Measurements from ENCODE around the gene SMARCC1.

The SMARCC1 gene

DNA sequence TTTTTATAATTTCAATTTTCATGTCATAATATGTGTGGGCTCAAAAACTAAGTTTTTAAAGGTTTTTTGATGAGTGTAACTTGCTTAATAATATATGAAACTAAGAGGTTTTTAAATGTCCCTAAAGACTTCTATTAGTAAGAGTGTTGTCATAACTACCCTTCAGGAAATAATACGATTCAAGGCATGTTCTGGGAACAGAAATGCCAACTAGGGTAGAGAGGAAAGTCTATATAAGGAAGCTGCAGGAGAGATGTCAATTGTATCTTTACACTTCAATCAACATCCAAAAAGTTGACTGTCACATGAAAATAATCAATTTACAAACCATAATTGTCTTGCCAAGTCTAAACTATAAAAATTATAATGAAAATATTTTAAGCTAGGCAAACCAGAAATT is 76.3 kb downstream of the SMARCC1 start:
- DNase-seq (ENCODE audit: low spot score) (no peak), FAIRE-seq (no peak)

DNA sequence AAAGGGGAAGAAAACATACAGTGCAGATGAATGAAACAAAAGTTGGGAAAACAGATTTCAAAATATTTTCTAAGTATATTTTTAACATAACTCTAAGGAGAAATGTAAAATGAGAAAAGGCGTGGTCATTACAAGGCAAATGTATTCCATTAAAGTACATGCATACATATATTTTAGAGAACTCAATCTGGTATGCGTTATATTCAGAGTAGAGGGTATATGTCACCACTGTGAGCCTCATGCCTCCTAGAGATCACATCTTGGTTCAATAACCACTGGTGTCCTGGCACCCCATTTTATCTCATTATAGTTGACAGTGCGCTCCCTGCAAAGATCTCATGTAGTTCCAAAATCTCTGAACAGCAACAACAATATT is 77.5 kb downstream of the SMARCC1 start:
- FAIRE-seq (no peak), DNase-seq (ENCODE audit: low spot score) (no peak)

DNA sequence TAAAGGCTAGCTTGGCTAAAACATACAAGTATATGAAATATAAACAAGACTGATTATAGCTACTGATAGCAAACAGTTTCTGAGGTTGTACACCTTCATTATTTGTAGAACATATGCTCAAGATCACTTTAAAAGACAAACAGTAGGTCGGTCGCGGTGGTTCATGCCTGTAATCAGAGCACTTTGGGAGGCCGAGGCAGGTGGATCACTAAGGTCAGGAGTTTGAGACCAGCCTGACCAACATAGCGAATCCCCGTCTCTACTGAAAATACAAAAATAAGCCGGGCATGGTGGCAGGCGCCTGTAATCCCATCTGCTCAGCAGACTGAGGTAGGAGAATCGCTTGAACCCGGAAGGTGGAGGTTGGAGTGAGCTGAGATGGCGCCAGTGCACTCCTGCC is 80.3 kb downstream of the SMARCC1 start:
- FAIRE-seq (no peak), DNase-seq (ENCODE audit: low spot score) (no peak)

DNA sequence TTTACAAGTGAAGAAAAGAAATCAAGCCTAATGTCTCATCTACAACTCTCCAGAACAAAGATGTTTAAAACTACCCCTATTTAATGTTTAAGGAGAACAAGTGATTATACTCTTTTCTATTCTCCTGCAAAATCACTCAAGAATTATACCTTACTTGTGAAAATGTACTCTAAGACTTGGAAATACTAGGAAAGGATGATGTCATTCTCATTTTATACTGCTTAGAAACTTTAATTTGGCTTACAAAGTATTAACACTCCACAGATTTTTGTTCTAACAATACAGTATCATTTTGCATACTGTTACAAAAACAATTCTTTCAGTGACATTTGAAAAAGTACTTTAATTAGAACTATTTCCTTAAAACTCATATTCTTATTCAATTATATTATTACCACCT is 89.5 kb downstream of the SMARCC1 start:
- FAIRE-seq (no peak), DNase-seq (ENCODE audit: low spot score) (no peak)

DNA sequence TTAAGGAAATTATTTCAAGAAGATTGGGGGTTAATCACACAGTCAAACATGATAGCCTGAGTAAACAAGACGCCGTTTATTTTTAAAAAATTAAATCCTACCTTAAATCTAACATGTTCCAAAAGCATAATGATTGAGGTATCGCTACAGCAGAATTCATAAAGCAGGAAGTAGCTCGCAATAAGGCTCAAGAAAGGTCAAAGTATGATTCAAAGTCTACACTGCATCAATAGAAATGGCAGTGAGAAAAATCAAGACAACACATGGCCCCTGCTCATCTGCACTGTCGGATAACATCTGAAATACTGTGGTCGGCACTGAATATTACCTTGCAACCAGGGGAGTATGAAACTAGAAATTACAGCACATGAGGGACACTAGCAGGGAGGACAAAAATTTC is 93.2 kb downstream of the SMARCC1 start:
- no peak for FAIRE-seq
- no peak for DNase-seq (ENCODE audit: low spot score)

DNA sequence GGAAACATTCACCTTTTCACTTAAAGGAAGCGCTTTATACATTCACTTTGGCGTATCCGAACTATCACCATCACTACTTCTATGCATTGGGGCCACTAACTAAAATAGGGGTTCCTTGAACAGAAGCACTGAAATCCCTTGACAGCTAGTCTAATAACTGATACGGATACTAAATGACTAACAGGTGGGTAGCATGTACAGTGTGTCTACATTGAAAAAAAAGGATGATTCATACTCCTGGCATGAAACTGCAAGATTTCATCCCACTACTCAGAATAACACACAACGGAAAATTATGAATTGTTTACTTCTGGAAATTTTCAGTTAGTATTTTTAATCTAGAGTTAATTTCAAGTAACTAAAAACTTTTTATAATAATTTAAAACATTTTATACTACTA is 96.7 kb downstream of the SMARCC1 start:
- DNase-seq (ENCODE audit: low spot score) (peak; percentile 8), FAIRE-seq (no peak)

DNA sequence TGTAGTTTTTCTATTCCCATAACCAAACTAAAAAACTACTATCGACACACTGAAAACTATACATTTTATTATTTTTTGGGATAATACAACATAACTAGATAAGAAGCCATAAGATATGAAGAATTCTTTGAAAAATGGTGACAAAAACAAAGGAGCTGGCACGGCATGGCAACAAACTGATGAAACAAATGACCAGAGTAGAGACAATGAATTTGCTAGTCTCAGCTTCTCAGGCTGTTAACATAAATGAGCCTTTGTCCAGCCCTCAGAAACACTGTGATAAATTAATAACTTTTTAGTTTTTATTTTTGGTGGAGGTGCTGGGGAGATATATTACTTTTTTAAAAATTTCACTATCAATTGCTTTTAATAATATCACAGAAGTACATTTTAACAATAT is 100.7 kb downstream of the SMARCC1 start:
- no peak for DNase-seq (ENCODE audit: low spot score)
- no peak for FAIRE-seq

DNA sequence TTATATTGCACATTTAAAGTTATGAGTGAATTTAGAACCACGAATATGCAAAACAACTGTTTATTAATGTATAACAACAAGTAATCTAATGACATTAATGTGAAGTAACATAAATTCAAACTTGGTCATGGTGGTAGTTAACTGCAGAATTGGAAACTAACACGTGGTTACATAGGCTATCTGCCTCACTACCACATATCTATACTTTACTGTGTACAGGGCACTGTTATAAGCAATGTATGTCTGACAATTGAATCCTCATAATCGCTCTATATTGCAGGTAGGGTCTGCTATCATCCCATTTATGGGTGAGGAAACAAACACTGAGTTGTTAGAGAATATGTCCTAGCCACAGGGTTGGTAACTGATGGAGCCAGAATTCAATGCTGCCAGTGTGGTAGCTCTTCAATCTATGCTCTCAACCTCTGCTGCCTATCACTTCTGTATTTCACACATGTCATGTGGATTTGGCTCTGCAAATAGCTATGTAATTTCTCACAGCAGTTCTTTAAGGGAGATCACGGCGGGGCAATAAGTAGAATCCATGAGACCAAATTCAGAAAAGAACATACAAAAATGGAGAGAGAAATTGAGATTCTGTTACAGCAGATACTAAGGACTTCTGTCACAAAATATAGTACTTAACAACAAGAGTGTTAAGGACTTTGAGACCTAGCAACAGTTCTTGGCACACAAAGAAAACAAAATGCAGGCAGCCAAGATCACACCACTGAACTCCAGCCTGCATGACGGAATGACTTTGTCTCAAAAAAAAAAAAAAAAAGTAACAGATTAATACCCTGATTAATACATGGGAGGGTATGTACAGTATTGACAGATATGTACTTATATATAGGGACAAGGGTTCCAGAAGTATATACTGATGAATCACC is 103.0 kb downstream of the SMARCC1 start:
- FAIRE-seq = no peak
- no peak for DNase-seq (ENCODE audit: low spot score)

DNA sequence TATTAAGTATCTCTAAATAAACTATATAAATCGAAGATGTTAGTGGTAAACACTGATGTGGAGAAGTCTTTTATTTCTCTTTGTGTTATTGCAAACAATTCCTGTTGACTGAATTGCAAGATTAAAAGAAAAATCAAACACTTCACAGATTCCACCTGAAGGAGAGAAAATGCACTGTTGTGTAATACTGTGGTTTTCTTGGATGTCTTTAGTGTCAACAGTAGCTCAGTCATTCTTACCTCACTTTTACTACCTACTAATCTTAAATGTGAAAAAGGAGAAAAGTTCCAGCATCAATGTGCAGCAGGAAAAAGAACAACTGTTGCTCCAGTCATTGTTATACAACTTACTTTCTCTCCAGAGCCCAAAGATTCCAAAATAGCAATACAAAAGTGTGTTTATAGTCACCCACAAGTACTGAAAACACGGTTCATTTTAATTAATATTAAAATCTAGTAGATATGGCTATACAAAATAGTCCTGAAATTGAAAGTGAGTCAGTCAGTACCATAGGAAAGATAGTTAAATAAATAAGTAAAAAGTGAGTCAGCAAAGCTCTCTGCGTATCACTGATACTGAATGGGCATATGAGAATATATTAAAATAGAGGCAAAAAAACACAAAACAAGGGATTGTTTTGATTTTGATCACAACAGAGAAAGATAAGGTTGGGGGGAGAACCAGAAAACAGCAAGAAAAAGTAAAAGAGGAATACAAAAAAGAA is 112.5 kb downstream of the SMARCC1 start:
- DNase-seq (ENCODE audit: low spot score) = no peak
- no peak for FAIRE-seq

DNA sequence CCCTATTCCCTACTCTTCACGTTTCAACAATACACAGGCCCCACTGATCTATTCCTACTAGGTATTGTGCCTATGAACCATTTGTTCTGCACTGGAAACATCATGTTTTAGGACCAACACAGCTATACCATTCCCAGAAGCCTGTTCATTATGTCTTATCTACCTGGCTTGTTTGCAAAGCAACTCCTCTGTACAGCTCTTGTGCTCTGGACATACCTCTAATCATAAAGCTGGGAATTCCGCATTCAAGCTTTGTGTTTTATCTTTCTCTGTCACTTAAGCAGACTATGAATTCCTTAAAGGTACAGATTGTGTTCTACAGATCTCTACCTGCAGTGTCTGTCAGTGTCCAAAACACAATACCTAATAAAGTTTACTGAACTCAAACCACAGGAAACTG is 115.6 kb downstream of the SMARCC1 start:
- DNase-seq (ENCODE audit: low spot score) = no peak
- no peak for FAIRE-seq

DNA sequence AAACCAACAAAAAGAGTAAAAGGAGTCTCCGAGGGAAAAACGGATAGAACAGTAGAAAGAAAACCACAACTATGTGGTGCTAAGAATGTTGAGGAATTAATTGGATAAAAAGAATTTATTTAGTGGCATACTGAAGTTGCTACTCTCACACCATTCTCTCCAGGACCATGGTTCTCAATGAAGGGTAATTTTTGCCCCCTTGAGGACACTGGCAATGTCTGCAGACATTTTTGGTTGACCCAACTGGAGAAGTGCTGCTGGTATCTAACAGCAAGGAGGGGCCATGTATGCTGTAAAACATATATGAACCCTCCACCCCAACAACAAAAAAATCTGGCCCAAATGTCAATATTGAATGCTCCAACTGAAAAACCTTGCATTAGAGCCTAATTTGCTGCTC is 117.2 kb downstream of the SMARCC1 start:
- DNase-seq (ENCODE audit: low spot score) (peak; percentile 12), FAIRE-seq (no peak)

DNA sequence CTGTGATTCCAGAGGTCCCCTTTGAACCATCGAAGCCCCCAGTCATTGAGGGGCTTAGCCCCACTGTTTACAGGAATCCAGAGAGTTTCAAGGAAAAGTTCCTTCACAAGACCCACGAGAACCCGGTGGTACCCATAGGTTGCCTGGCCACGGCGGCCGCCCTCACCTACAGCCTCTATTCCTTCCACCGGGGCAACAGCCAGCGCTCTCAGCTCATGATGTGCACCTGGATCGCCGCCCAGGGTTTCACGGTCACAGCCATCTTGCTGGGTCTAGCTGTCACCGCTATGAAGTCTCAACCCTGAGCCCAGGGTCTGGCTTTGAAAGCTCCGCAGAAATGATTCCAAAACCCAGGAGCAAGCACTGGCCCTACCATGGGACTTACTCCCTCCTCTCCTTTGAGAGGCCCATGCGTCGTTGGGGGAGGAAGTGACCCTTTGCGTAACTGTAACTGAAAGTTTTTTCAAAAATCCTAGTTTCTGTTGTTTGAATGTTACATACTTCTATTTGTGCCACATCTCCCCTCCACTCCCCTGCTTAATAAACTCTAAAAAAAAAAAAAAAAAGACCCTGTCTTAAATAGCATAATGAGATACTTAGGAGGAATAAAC is 118.0 kb downstream of the SMARCC1 start:
- FAIRE-seq = no peak
- DNase-seq (ENCODE audit: low spot score) = no peak

DNA sequence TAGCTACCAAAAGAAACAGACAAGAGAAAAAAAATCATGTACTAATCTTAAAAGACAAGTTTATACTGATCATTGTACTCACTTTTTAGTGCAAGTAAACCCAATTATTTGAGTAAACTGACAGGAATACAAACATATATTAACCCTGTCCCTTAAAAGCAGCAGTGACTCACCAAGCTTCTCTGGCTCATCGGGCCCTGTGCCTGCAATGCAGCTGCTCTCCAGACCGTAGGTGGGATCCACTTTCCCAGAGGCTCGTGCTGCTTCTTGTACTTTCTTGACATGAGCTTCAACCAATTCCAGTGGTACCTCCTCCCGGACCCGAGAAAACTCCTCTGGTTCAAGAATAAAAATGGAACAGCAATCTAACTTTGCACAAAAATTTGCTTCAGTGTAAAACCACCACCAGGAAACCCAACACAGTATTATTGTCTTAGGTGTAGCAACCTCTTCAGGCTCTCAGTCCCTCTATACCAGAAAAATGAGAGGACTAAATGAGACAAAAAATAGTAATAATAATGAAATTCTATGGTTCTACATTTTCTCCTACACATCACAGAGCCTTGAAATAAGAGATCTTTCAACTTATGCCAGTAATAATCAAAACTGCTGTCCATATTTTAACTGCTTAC is 120.5 kb downstream of the SMARCC1 start:
- DNase-seq (ENCODE audit: low spot score) (peak; percentile 6), FAIRE-seq (no peak)

DNA sequence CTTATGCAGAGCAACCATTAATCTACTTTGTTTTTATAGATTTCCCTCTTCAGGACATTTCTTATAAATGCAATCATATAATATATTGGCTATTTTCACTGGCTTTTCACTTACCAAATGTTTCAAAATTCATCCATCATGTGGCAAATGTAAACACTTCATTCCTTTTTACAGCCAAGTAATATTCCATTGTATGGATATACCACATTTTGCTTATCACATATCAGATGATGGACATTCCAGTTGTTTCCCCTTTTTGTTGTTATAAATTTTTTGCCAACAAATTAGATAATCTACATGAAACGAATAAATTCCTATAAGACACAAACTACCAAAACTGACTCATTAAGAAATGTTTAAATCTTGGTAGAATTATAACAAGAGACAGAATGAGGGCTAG is 123.2 kb downstream of the SMARCC1 start:
- no peak for FAIRE-seq
- DNase-seq (ENCODE audit: low spot score) = no peak

DNA sequence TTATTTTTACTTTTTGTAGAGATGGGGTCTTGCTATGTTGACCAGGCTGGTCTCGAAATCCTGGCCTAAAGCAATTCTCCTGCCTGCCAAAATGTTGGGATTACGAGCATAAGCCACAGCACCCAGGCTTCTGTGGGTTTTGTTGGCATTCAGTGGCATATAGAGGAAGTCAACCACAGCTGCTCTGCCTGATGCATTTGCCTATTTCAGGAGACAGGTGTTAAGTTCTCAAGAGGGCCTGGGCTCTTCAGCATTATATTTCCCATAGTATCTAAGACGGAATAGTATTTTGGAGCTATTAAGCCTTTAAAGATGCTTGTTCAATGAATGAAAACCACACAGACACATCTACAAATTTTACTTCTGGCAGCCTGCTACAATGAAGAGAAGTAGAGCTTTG is 129.6 kb downstream of the SMARCC1 start:
- FAIRE-seq (no peak), DNase-seq (ENCODE audit: low spot score) (no peak)

DNA sequence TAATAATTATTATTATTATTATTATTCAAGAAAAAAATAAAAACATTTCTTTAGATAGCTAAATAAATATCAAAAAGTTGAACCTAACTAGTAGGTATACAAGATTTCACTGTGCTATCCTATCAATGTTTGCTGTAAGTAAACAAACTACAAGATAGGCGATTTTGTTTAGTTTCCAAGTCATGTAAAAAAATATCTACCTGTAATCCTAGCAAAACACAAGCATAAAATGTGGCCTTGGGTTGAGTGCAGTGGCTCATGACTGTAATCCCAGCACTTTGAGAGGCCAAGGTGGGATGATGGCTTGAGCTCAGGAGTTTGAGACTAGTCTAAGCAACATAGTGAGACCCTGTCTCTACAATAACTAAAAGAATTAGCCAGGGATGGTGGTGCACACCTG is 131.4 kb downstream of the SMARCC1 start:
- FAIRE-seq (no peak), DNase-seq (ENCODE audit: low spot score) (no peak)

DNA sequence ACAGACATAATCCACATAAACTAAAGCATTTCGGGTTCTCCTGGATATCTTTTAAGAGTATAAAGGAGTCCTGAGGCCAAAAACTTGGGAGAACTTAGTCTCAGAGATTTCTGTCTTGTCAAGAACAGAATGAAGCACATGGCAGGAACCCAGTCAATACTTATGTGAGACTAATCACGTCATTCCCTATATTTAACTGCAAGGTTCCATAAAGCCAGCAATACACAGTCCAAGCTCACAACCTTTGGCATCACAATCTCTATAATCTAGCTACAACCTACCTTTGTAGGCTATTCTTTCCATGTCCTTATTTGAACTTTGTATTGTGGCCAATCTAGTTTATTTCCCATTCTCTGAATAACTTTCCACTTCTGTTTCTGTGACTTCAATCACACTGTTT is 134.1 kb downstream of the SMARCC1 start:
- FAIRE-seq (no peak), DNase-seq (ENCODE audit: low spot score) (no peak)

DNA sequence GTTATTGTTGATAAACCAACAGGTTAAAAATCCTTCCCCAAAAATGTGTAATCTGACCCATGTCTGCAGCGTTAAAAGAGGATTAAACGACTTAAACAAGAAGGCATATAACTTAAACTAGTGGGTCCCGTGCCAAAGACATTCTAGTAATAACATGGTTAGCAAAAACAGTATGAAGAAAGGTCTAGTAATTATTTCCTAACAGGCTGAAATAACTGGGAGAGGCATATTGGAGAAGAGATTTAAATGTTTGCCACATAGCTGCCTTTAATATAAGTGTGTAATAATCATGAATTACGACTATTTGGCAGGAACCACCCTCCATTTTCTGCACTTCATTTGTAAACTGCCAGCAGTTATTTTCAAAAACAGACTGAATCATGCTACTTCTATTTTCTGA is 135.3 kb downstream of the SMARCC1 start:
- FAIRE-seq (no peak), DNase-seq (ENCODE audit: low spot score) (no peak)

DNA sequence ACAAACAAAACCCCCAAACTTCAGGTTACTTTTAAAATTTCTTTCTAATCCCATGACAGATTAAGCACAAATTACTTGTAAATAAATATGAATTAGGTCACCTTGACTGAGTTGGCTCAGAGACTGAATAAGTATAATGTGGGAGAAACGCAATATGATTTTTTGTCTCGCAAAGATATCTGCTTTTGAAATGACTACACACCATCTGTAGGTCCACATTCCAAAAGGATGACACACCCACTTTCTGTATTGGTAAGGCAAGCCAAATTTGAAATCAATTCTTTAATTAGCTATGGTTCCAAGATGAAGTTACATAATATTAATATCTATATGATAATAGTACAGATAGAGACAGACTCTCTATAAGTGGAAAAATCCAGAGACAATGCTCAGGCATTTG is 136.1 kb downstream of the SMARCC1 start:
- DNase-seq (ENCODE audit: low spot score) (no peak), FAIRE-seq (no peak)

DNA sequence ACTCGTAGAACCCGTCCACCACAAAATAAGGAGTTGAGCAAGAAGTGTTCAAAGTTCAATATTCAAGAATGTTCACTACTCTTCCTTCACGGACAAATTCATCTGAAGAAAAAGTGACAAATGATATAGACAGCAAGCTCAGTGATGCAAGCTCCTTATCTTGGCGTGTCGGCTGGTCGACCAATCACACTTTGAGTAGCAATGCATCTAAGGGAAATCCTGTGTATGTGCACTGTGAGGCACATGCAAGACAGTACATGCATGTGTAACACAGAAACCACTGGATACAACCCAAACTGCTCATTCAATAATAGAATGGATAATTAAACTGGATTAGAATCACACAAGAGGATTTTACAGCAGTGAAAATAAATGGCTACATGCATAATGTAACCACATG is 138.6 kb downstream of the SMARCC1 start:
- FAIRE-seq = no peak
- DNase-seq (ENCODE audit: low spot score) = no peak

DNA sequence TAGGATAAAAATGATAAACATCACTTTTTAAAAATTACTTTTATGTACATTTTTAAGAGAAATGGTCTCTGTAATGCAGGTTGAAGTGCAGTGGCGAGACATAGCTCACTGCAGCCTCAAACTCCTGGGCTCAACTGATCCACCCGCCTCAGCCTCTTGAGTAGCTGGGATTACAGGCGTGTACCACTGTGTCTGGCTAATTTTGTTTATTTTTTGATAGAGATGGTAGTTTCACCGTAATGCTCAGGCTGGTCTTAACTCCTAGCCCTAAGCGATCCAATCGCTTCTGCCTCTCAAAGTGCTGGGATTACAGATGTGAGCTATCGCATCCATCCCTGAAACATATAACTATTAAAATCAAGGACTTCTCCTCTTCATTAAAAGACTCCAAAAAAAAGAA is 140.0 kb downstream of the SMARCC1 start:
- no peak for FAIRE-seq

DNA sequence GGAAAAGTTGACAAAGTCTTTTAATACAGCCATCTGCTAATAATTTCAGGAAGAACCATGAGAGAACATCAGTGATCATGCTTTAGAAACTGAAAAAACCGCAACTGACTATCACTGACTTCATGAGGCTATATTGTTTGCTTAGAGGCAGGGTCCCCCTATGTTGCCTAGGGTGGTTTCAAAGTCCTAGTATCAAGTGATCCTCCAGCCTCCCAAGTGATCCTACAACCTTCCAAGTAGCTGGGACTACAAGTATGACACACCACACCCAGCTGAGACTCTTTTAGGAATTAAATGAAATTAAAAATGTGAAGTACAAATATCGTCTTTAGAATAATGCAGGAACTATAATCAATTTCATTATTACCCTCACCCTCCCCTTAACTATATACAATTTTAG is 144.8 kb downstream of the SMARCC1 start:
- DNase-seq (ENCODE audit: low spot score) = no peak
- FAIRE-seq = no peak

More for the DNA sequence above, 140.0 kb downstream of the SMARCC1 start:
- DNase-seq (ENCODE audit: low spot score) = no peak

Measured in urothelium cell line (cell line).